Rectal smooth muscle tissue (tissue), 1 donor: Measurements from ENCODE around the gene SSTR3.
A peak's percentile ranks its signal among the peaks of the same experiment; 100 is the strongest.
"Not testable (repeated sequence)": the region's sequence is repeated elsewhere in the genome, so short reads cannot be mapped to it uniquely, and the experiment has no call there.

Experiments
- H3K27ac ChIP-seq: one replicate; pipeline ENCODE4 v1.7.0; 2013; ENCODE audit warnings: low read depth, low read length, inconsistent platforms
- H3K27me3 ChIP-seq: one replicate; pipeline ENCODE4 v1.7.0; 2013; ENCODE audit warnings: low read length; ENCODE audit not compliant: control insufficient read depth, insufficient read depth
- H3K36me3 ChIP-seq: one replicate; pipeline ENCODE4 v1.7.0; 2013; ENCODE audit warnings: low read length; ENCODE audit not compliant: control insufficient read depth, insufficient read depth
- H3K4me1 ChIP-seq: one replicate; pipeline ENCODE4 v1.7.0; 2013; ENCODE audit warnings: low read length; ENCODE audit not compliant: control insufficient read depth, insufficient read depth
- H3K4me3 ChIP-seq: one replicate; pipeline ENCODE4 v1.7.0; 2013; ENCODE audit warnings: low read length
- H3K9ac ChIP-seq: one replicate; pipeline ENCODE4 v1.7.0; 2013; ENCODE audit warnings: low read length

Gene SSTR3

GRCh38 chr22:37173709-37174108 lies 38.6 kb downstream of the SSTR3 start:
- Histone ChIP-seq H3K9ac (no peak overlapping the region), H3K27ac (no peak overlapping the region), H3K36me3 (no peaks in the 10 kb centered on the region), H3K27me3 (no peaks in the 10 kb centered on the region), H3K4me1 (peaks cover 12% of the 10 kb centered on the region), H3K4me3 (no peak overlapping the region)

GRCh38 chr22:37172266-37173245 lies 39.7 kb downstream of the SSTR3 start:
- H3K9ac ChIP-seq: no peak overlapping the region
- no peaks in the 10 kb centered on the region for H3K27me3 ChIP-seq
- peaks cover 12% of the 10 kb centered on the region for H3K4me1 ChIP-seq
- no peak overlapping the region for H3K27ac ChIP-seq
- no peak overlapping the region for H3K4me3 ChIP-seq
- no peaks in the 10 kb centered on the region for H3K36me3 ChIP-seq

- Histone ChIP-seq H3K4me1 (peaks cover 9% of the 10 kb centered on the region), H3K9ac (no peak overlapping the region), H3K4me3 (no peak overlapping the region), H3K27ac (no peak overlapping the region), H3K27me3 (no peaks in the 10 kb centered on the region), H3K36me3 (no peaks in the 10 kb centered on the region)
These were observed 40.6 kb downstream of the SSTR3 start for GRCh38 chr22:37171662-37172061.

GRCh38 chr22:37170689-37171405 lies 41.4 kb downstream of the SSTR3 start:
- H3K4me1 ChIP-seq, H3K4me3 ChIP-seq: not testable (repeated sequence)

GRCh38 chr22:37169947-37170688 lies 42.2 kb downstream of the SSTR3 start:
- H3K36me3 ChIP-seq: no peaks in the 10 kb centered on the region
- no peaks in the 10 kb centered on the region for H3K27me3 ChIP-seq
- H3K4me1 ChIP-seq: peaks cover 3% of the 10 kb centered on the region
- no peak overlapping the region for H3K27ac ChIP-seq
- no peak overlapping the region for H3K4me3 ChIP-seq
- no peak overlapping the region for H3K9ac ChIP-seq

More at GRCh38 chr22:37170689-37171405, 41.4 kb downstream of the SSTR3 start:
- H3K9ac ChIP-seq, H3K27ac ChIP-seq, H3K36me3 ChIP-seq, H3K27me3 ChIP-seq: not testable (repeated sequence)

- Histone ChIP-seq H3K9ac (no peak overlapping the region), H3K36me3 (no peaks in the 10 kb centered on the region), H3K27me3 (no peaks in the 10 kb centered on the region), H3K27ac (no peak overlapping the region), H3K4me3 (no peak overlapping the region), H3K4me1 (peaks cover 3% of the 10 kb centered on the region)
These were observed 42.9 kb downstream of the SSTR3 start for GRCh38 chr22:37169406-37169805.

GRCh38 chr22:37167981-37168647 lies 44.2 kb downstream of the SSTR3 start:
- H3K4me3 ChIP-seq: peak overlapping the region; percentile 14
- H3K4me1 ChIP-seq: peaks cover 3% of the 10 kb centered on the region
- H3K27me3 ChIP-seq: no peaks in the 10 kb centered on the region
- no peak overlapping the region for H3K9ac ChIP-seq
- no peak overlapping the region for H3K27ac ChIP-seq
- no peaks in the 10 kb centered on the region for H3K36me3 ChIP-seq

- Histone ChIP-seq H3K36me3 (no peaks in the 10 kb centered on the region), H3K27me3 (no peaks in the 10 kb centered on the region), H3K4me1 (peaks cover 3% of the 10 kb centered on the region), H3K4me3 (peak overlapping the region; percentile 53), H3K9ac (peak overlapping the region; percentile 13), H3K27ac (no peak overlapping the region)
These were observed 44.9 kb downstream of the SSTR3 start for GRCh38 chr22:37167176-37167980.

- no peaks in the 10 kb centered on the region for H3K27me3 ChIP-seq
- H3K27ac ChIP-seq: no peak overlapping the region
- peak overlapping the region; percentile 42 for H3K9ac ChIP-seq
- H3K4me1 ChIP-seq: peaks cover 3% of the 10 kb centered on the region
- no peaks in the 10 kb centered on the region for H3K36me3 ChIP-seq
- peak overlapping the region; percentile 53 for H3K4me3 ChIP-seq
These were observed 45.6 kb downstream of the SSTR3 start for GRCh38 chr22:37166675-37167066.

GRCh38 chr22:37165940-37166674 lies 46.2 kb downstream of the SSTR3 start:
- H3K9ac ChIP-seq: peak overlapping the region; percentile 4
- no peaks in the 10 kb centered on the region for H3K36me3 ChIP-seq
- H3K27me3 ChIP-seq: no peaks in the 10 kb centered on the region
- no peak overlapping the region for H3K27ac ChIP-seq
- H3K4me3 ChIP-seq: no peak overlapping the region
- peaks cover 3% of the 10 kb centered on the region for H3K4me1 ChIP-seq

GRCh38 chr22:37165066-37165465 lies 47.2 kb downstream of the SSTR3 start:
- Histone ChIP-seq H3K9ac (no peak overlapping the region), H3K4me1 (peaks cover 3% of the 10 kb centered on the region), H3K27me3 (no peaks in the 10 kb centered on the region), H3K27ac (no peak overlapping the region), H3K36me3 (no peaks in the 10 kb centered on the region), H3K4me3 (no peak overlapping the region)
